HG03060 (cell line): Measurements from ENCODE around the gene NLN.
"Not testable (repeated sequence)": the region's sequence is repeated elsewhere in the genome, so short reads cannot be mapped to it uniquely, and the experiment has no call there.

Experiments used
- ATAC-seq: cut with Tn5 transposase; IDR thresholded peaks from one replicate; pipeline ENCODE4 v1.9.1; 2021; ENCODE audit warnings: low read depth, moderate number of reproducible peaks; ENCODE audit not compliant: unreplicated experiment

The NLN gene

DNA sequence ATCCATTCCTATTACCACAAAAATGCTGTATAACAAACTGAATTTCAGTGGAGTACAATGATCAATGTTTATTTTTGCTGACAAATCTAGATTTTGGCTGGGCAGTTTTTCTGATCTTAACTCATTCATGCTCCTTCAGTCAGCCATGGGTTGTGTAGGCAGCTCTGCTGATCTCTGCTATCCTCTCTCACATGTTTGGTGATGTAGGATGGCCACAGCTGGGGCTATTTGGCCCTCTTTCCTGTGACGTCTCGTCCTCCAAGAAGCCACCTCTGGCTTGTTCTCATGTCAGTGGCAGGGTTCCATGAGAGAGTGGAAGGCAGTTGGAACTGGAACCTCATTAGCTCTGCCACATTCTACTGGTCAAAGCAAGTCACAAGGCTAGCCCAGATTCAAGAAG, 8.9 kb downstream of the NLN start:
- no peak for ATAC-seq

- ATAC-seq = not testable (repeated sequence)
Observed at GRCh38 chr5:65732046-65732445, 10.0 kb downstream of the NLN start.

- ATAC-seq = not testable (repeated sequence)
Observed at GRCh38 chr5:65734196-65734775, 12.3 kb downstream of the NLN start.

GRCh38 chr5:65734921-65735320, 12.9 kb downstream of the NLN start:
- ATAC-seq = no peak

DNA sequence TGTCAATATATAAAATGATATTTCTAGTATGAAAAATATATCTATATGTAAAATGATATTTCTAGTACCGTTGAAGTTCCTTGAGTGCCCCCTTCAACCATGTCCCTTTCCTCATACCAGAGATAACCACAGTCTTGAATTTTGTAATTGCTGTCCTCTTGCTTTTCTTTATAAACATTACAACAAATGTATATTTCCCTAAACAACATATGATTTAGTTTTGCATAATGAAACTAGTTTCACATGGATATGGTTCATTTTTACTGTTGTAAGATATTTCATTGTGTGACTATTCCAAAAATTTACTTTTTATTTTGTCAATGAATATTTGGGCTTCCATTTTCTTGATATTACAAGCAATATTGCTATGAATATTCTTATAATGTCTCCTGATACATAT, 14.0 kb downstream of the NLN start:
- no peak for ATAC-seq

DNA sequence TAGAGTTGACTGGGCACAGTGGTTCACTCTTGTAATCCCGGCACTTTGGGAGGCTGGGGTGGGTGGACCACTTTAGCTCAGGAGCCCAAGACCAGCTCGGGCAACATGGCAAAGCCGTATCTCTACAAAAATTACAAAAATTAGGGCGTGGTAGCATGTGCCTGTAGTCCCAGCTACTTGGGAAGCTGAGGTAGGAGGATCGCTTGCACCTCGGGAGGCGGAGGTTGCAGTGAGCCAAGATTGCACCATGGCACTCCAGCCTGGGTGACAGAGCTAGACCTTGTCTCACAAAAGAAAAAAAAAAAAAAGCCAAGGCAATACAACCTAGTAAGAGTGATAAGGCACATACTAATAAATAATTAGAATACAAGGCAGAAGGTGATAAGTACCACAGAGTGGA, 15.8 kb downstream of the NLN start:
- no peak for ATAC-seq

DNA sequence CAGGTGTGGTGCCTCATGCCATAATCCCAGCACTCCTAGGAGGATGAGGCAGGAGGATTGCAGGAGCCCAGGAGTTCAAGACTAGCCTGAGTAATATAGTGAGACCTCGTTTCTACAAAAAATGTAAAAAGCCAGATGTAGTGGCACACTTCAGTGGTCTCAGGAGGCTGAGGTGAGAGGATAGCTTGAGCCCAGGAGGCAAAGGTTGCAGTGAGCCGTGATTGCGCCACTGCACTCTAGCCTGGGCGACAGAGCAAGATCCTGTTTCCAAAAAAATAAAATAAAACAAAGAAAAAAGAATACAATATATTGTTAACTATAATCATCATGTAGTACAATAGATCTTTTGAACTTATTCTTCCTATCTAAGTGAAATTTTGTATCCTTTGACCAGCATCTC, 16.3 kb downstream of the NLN start:
- no peak for ATAC-seq

- no peak for ATAC-seq
Observed at GRCh38 chr5:65739162-65739561, 17.2 kb downstream of the NLN start.

GRCh38 chr5:65742565-65743231, 20.7 kb downstream of the NLN start:
- ATAC-seq = peak; percentile 62

DNA sequence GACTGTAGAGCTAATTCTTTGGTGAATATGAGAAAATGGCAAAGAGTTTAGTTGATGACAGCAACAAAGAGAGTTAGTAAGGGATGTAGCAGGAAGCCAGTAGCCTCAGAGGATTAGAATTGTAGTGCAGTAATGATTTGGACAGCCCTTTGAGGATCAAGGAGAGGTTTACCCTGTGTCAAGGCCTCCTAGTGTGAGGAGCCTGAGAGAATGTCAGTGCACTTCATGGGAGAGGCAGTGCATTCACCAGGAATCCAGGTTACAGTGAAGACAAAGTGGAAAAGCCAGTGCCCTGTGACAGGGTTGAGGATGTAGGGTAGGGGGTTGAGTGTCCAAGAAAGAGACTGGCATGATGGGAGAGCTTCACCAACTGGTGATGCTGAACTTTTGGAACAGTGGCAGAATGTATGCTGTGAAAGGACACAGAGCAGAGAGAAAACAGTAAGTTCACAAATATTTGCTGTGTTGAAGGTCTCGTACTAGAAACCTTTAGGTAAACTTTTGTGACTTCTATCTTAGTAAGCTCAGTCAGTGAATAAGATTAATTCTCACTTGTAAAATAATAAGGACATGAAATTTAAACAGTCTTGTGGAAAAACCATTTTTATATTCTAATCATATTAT, 27.3 kb downstream of the NLN start:
- no peak for ATAC-seq

- no peak for ATAC-seq
Observed at GRCh38 chr5:65749956-65750355, 28.0 kb downstream of the NLN start.

DNA sequence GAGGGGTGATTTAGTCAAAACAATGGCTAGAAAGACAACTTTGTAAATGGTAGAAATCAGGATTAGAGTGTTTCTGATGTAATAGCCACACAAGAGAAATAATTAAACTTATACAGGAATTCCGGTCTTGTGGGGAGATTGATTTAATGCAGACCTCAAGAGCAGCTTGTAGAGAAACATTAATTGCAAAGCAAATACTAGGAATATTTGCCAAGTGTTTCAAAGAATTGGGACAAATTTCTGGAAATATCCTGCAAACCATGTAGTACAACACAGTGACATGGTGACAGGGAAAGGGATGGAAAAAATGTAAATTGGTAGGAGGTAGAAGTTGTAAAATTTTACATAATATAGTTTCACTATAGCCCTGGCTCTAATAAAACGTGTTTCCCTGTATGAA, 28.9 kb downstream of the NLN start:
- no peak for ATAC-seq

DNA sequence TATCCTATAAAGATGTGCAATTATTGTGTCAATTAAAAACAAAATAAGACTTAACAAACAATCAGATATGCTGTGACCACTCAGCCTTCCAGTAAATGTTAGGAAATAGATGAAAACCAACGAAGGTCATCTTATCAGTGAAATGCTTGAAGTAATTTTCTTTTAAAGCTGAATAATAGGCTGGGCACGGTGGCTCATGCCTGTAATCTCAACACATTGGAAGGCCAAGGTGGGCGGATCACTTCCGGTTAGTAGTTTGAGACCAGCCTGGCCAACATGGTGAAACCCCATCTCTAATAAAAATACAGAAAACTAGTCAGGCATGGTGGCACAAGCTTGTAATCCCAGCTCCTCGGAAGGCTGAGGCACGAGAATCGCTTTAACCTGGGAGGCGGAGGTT, 31.2 kb downstream of the NLN start:
- no peak for ATAC-seq

DNA sequence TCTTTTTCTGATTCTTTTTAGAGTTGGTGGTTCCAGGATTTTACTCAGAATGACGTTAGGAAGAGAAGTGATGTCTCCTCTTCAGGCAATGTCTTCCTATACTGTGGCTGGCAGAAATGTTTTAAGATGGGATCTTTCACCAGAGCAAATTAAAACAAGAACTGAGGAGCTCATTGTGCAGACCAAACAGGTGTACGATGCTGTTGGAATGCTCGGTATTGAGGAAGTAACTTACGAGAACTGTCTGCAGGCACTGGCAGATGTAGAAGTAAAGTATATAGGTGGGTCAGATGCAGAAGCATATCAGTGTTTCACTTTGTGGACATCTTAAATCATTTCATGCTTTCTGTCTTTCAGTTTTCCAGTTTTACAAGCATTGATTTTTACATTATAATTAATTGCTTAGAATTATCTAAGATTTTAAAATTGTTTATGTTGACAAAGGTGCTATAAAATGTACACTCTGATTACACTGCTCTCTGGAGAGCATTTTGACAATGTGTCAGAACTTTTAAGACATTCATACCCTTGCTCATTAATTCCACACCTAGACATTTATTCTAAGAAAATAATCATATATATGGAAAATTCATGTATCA, 36.6 kb downstream of the NLN start:
- ATAC-seq = no peak

DNA sequence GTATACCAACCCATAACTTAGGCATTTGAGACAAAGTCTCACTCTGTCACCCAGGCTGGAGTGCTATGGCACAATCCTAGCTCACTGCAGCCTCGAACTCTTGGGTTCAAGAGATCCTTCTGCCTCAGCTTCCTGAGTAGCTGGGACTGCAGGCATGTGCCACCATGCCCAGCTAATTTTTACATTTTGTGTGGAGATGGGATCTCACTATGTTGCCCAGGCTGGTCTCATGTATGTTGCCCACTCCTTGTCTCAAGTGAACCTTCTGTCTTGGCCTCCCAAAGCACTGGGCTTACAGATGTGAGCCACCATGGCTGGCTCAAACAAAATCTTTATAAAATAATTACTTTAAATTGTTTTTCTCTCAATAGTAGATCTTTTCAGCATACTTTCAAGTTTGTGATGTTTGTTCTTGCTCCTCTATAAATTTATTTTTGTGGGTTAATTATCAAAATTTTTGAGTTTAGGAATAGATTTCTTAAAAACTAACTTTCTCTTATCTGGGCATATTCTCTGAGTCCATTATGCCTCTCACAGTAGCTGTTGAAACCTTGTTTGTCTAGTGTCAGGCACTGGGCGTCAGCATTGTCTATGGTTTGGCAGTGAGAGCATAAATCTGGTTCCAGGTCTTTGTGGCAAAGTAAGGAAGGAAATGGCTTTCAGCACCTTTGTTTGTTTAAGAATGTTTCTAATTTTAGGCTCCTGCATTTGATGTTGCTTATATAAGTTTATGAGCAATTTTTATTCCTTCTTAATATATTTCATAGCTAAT, 38.7 kb downstream of the NLN start:
- no peak for ATAC-seq

GRCh38 chr5:65762234-65762633, 40.2 kb downstream of the NLN start:
- ATAC-seq = no peak

- ATAC-seq = no peak
Observed at GRCh38 chr5:65765582-65765981, 43.6 kb downstream of the NLN start.

- ATAC-seq = no peak
Observed at GRCh38 chr5:65766175-65766574, 44.2 kb downstream of the NLN start.

DNA sequence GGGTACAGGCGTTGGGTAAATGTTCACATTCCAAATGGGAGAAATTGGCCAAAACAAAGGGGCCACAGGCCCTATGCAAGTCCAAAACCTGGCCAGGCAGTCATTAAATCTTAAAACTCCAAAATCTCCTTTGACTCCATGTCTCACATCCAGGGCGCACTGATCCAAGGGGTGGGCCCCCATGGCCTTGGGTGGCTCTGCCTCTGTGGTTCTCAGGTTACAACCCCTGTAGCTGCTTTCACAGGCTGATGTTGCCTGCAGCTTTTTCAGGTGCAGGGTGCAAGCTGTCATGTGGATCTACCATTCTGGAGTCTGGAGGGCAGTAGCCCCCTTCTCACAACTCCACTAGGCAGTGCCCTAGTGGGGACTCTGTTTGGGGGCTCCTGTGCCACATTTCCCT, 44.8 kb downstream of the NLN start:
- ATAC-seq = no peak

DNA sequence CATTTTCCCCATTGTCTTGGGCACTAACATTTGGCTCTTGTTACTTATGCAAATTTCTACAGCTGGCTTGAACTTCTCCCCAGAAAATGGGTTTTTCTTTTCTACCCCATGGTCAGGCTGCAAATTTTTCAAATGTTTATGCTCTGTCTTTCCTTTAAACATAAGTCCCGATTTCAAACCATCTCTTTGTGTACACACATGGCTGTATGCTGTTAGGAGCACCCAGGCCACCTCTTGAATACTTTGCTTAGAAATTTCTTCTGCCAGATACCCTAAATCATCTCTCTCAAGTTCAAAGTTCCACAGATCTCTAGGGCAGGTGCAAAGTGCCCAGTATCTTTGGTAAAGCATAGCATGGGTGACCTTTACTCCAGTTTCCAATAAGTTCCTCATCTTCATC, 45.6 kb downstream of the NLN start:
- no peak for ATAC-seq

DNA sequence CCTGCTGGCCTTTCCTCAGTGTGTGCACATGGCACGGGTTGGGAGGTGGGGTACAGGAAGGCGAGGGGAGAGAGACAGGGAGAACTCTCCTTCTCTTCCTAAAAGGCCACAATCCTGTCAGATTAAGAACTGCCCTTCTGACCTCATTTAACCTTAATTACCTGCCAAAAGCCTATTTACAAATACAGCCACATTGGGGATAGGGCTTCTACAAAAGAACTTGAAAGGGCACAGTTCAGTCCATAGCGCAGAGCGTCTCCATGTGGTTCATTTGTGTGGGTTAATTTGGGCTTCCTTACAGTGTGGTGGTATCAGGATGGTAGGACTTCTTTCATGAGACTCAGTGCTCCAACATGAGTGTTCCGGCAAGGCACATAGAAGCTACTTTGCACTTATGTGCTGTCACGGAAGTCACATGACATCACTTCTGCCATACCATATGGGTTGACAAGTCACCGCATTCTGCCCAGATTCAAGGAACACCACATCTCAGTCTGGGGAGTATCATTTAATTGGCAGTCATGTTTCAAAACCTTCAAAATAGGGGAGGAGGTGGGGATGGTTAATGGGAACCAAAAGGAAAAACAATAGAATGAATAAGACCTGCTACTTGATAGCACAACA, 46.8 kb downstream of the NLN start:
- no peak for ATAC-seq
